Spleen (tissue), 7 donors: Measurements from ENCODE around the gene RBM8A.

ENCODE experiments used
- POLR2A ChIP-seq, 3 donors: fragments of 450-650 bp; IDR thresholded peaks; one replicate each; pipeline ENCODE4 v1.5.1; 2017; ENCODE audit warnings: antibody characterized with exemption in 3 of 3, mild to moderate bottlenecking in 1 of 3
- TF ChIP-seq, protein P1 (sequence below), 11 experiments: fragments of 200-600 bp in 7 of 11; fragments of 450-650 bp in 4 of 11; sonication (generic) in 4 of 11; IDR thresholded peaks in 8 of 11; conservative IDR thresholded peaks in 3 of 11; 1 replicate in 7 of 11; 2 replicates in 4 of 11; pipeline versions ENCODE4 v1.4.0 to v1.8.0; 2016 to 2021; ENCODE audit warnings: antibody characterized with exemption in 11 of 11, inconsistent platforms in 4 of 11, mild to moderate bottlenecking in 1 of 11
- donor health status: DM: no; HTN: no; CAD: no; lungs with moderate emphysema.
- donor health status: DM: no; HTN: no; CAD: no.
- donor health status: DM: no; HTN: no; CAD: no.

DNA sequence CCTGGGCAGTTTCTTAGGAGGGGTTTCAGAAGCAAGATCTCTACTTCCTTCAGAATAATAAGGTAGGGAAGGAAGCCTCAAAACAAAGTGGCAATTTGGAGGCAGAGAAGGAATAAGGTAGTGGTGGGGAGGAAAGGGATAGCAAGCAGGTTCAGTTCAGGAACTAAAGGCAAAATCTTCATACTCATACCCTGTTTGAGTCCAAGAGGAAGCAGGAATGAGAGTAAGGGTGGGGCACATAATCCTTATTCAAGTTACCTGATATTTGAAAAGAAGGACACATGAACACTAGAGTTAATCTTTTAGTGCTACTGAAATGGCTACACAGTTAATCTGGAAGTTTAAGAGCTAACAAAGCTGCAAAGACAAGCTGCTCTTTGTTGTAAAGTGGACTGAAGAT is 8.4 kb upstream of the RBM8A start:
- TF ChIP-seq, protein P1, sequence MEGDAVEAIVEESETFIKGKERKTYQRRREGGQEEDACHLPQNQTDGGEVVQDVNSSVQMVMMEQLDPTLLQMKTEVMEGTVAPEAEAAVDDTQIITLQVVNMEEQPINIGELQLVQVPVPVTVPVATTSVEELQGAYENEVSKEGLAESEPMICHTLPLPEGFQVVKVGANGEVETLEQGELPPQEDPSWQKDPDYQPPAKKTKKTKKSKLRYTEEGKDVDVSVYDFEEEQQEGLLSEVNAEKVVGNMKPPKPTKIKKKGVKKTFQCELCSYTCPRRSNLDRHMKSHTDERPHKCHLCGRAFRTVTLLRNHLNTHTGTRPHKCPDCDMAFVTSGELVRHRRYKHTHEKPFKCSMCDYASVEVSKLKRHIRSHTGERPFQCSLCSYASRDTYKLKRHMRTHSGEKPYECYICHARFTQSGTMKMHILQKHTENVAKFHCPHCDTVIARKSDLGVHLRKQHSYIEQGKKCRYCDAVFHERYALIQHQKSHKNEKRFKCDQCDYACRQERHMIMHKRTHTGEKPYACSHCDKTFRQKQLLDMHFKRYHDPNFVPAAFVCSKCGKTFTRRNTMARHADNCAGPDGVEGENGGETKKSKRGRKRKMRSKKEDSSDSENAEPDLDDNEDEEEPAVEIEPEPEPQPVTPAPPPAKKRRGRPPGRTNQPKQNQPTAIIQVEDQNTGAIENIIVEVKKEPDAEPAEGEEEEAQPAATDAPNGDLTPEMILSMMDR (IDR thresholded peaks at IDR 0.05 in 8 of 11, conservative IDR thresholded peaks at IDR 0.05 in 3 of 11) = no peak
- no peak for TF ChIP-seq POLR2A (IDR thresholded peaks at IDR 0.05)
